Activated T-cell treated with anti-CD3 and anti-CD28 coated beads, Interleukin-2, amount 50 U/mL, for 72 hours (primary cell): ENCODE results near the gene SFXN5. TPM values are rescaled to one million over a fixed set of nuclear protein-coding genes. Genes with fewer than 3 reads are reported as not detected.

Source experiments
- ATAC-seq, 2 donors: fragments of 150-1000 bp; cut with Tn5 transposase; replicated peaks in 1 of 2; 2 replicates each; pipeline ENCODE4 v1.10.0; 2021; ENCODE audit warnings: moderate library complexity in 2 of 2, mild to moderate bottlenecking in 1 of 2
- DNase-seq, 2 donors: peaks; one replicate each; pipeline ENCODE4 v3.0.0; 2021 to 2022; ENCODE audit warnings: mixed read lengths in 1 of 2
- H3K27ac Mint-ChIP-seq: one replicate; pipeline ENCODE4 v1.8.0; 2022; ENCODE audit warnings: mild to moderate bottlenecking, moderate library complexity, mixed read lengths
- H3K27me3 Mint-ChIP-seq: one replicate; pipeline ENCODE4 v1.8.0; 2022; ENCODE audit warnings: low read depth, mixed read lengths
- H3K36me3 Mint-ChIP-seq, 2 donors: one replicate each; pipeline ENCODE4 v1.8.0; 2022; ENCODE audit warnings: mixed read lengths in 2 of 2, mild to moderate bottlenecking in 1 of 2; ENCODE audit not compliant: insufficient read depth in 2 of 2
- H3K4me1 Mint-ChIP-seq: one replicate; pipeline ENCODE4 v1.8.0; 2022; ENCODE audit warnings: low read depth, mixed read lengths
- H3K4me3 Mint-ChIP-seq, 2 donors: one replicate each; pipeline ENCODE4 v1.8.0; 2022; ENCODE audit warnings: mild to moderate bottlenecking in 2 of 2, mixed read lengths in 2 of 2, moderate library complexity in 2 of 2
- H3K9me3 Mint-ChIP-seq, 2 donors: one replicate each; pipeline ENCODE4 v1.8.0; 2022; ENCODE audit warnings: mixed read lengths in 2 of 2
- total RNA-seq, 2 donors: library from RNA; stranded (reverse); gene quantifications; one replicate each; pipeline ENCODE4 v1.2.3, GENCODE V29; 2022

SFXN5 gene
- total RNA-seq, 2 donors from 2014 or later: 9.1 to 10.1 TPM

DNA sequence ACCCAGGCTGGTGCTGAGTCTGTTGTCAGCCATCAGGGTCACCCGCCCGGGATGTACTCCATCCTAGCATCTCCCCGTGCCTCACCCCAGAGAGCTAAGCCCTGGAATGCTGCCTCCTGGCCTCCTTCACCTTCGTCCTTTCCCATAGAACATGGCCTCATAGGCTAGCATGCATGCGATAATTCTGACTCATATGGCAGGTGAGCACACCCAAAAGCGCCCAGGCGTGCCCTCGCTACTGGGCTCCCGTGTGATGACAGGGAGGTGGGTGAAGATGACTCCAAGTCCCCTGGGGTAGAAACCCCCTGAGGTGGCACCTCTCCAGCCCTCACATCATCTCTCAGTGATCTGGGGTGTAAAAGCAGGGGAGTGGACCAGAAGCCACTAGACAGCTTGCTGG is 177.0 kb downstream of the SFXN5 start:
- Mint-ChIP-seq H3K27ac (no peak overlapping the region), H3K4me3 (no peak overlapping the region), H3K27me3 (peaks cover 44% of the 10 kb centered on the region), H3K36me3 (no peaks in the 10 kb centered on the region), H3K9me3 (no peaks in the 10 kb centered on the region), H3K4me1 (peaks cover 8% of the 10 kb centered on the region)
- ATAC-seq (no peak), DNase-seq (no peak)

DNA sequence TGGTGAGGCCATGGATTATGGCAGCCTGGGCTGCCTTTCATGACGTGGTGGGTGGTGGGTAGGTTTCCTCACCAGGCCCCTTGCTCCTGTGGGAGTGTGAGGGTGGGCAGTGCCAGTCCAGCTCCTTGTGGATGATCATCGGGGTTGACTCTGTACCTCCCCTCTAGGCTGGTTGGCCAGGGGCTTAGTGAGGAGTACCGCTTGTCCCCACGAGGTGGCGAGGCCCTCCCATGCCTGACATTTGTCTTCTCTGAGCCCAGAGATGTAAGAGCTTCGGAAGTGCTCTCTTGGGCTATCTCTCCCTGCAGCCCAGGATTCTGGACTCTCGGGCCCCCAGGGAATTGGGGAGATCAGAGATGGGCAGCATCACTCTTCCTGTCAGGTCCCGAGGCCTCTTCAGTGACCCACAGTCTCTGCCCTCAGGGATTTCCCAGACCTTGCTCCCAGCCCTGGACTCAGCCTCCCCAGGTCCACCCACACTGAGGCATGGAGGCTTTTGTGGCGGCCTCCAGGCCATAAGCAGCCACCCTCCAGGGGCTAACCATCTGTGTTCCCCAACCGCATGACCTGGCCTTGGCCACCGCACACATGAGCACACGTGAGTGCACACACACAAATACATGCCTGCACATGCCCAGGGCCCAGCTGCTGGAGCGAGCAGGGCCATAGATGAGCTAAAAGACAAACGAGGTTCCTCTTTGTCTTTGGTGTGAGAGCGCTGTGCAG is 177.8 kb downstream of the SFXN5 start:
- Mint-ChIP-seq H3K4me1 (peaks cover 8% of the 10 kb centered on the region), H3K27ac (no peak overlapping the region), H3K27me3 (peaks cover 45% of the 10 kb centered on the region), H3K4me3 (no peak overlapping the region), H3K9me3 (no peaks in the 10 kb centered on the region), H3K36me3 (no peaks in the 10 kb centered on the region)
- ATAC-seq (peak; percentile 67 to 68), DNase-seq (peak; percentile 53 to 64)

DNA sequence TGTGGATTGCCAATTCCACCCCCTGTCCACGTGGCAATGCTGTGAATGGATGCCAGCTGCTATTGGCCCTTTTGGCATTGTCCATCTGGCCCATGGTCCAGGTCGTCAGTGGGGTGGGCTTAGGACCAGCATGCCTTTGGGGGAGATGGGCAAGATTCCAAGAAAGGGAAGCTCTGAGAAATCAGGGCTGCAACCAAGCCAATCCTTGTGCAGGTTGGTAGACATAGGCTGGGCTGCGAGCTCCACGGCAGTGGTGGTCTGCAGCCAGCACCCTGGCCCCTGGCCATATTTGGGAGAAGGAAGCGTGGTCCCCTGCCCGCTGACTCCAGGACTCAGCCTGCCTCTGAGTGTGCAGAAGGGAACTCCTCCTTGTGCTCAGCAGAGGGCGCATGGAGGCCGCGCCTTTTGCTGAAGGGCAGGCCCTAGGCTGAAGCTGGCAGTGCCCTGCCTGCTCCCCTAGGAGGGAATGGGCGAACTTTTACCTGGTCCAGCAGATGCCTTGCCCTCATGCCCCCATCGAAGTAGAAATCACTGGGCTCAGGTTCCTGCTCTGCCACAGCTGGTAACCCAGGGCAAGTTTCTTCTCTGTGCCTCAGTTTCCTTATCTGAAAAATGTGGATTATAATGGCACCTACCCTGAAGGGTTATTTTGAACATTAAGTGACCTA is 178.9 kb downstream of the SFXN5 start:
- peak; percentile 84 to 89 for ATAC-seq
- no peak overlapping the region for H3K27ac Mint-ChIP-seq
- H3K9me3 Mint-ChIP-seq: no peaks in the 10 kb centered on the region
- no peaks in the 10 kb centered on the region for H3K36me3 Mint-ChIP-seq
- H3K27me3 Mint-ChIP-seq: peaks cover 38% of the 10 kb centered on the region
- no peak overlapping the region for H3K4me3 Mint-ChIP-seq
- peaks cover 17% of the 10 kb centered on the region for H3K4me1 Mint-ChIP-seq
- peak; percentile 70 to 72 for DNase-seq

Other genes starting within 250 kb of the SFXN5 start
- gene EXOC6B, start 245.7 kb downstream of the SFXN5 start, total RNA-seq: 10 to 100 TPM; 10.4 to 11.6 TPM
- gene SPR, start 184.3 kb downstream of the SFXN5 start, total RNA-seq: 1 to 10 TPM in 1 of 2 donors, under 1 TPM in 1; 0.65 to 1.9 TPM
- under 1 TPM; 0.44 to 0.50 TPM for gene EMX1, start 154.2 kb downstream of the SFXN5 start, total RNA-seq
- 1 to 10 TPM; 6.6 to 9.8 TPM for gene RAB11FIP5, start 41.2 kb upstream of the SFXN5 start, total RNA-seq
- not detected for gene NOTO, start 130.9 kb upstream of the SFXN5 start, total RNA-seq
- 10 to 100 TPM; 32.5 to 35.4 TPM for gene SMYD5, start 142.5 kb upstream of the SFXN5 start, total RNA-seq
- gene PRADC1, start 161.5 kb upstream of the SFXN5 start, total RNA-seq: 10 to 100 TPM; 15.0 to 17.3 TPM
- gene CCT7, start 162.6 kb upstream of the SFXN5 start, total RNA-seq: 100 to 1,000 TPM; 305 to 384 TPM
- 10 to 100 TPM; 19.8 to 22.9 TPM for gene FBXO41, start 212.8 kb upstream of the SFXN5 start, total RNA-seq
- gene EGR4, start 221.8 kb upstream of the SFXN5 start, total RNA-seq: 1 to 10 TPM; 1.6 to 2.1 TPM